ENCODE results near the gene ZNF497. TPM values are rescaled to one million over a fixed set of nuclear protein-coding genes. Genes with fewer than 3 reads are reported as not detected.

ZNF497 gene
- total and polyA plus RNA-seq, 10 donors: 0.44 to 3.0 (median 1.0) TPM

- Histone ChIP-seq H3K36me3 (peaks cover 0 to 1% (median 0%) of the 10 kb centered on the region in 6 donors), H3K9me3 (no peaks in the 10 kb centered on the region), H3K4me3 (no peak overlapping the region), H3K27ac (no peak overlapping the region), H3K4me1 (peaks cover under 1 to 7% (median 3%) of the 10 kb centered on the region in 6 donors), H3K27me3 (replicated peaks in 1 of 7) (no peaks in the 10 kb centered on the region)
- WGBS, 5 donors: 73 to 88% (median 75%) methylated on average over 4 of the region's 4 CpGs
- TF ChIP-seq POLR2A (IDR thresholded peaks at IDR 0.05) (no peak), POLR2AphosphoS5 (IDR thresholded peaks at IDR 0.05) (no peak)
- TF ChIP-seq, protein P1, sequence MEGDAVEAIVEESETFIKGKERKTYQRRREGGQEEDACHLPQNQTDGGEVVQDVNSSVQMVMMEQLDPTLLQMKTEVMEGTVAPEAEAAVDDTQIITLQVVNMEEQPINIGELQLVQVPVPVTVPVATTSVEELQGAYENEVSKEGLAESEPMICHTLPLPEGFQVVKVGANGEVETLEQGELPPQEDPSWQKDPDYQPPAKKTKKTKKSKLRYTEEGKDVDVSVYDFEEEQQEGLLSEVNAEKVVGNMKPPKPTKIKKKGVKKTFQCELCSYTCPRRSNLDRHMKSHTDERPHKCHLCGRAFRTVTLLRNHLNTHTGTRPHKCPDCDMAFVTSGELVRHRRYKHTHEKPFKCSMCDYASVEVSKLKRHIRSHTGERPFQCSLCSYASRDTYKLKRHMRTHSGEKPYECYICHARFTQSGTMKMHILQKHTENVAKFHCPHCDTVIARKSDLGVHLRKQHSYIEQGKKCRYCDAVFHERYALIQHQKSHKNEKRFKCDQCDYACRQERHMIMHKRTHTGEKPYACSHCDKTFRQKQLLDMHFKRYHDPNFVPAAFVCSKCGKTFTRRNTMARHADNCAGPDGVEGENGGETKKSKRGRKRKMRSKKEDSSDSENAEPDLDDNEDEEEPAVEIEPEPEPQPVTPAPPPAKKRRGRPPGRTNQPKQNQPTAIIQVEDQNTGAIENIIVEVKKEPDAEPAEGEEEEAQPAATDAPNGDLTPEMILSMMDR (IDR thresholded peaks at IDR 0.05 in 8 of 11, conservative IDR thresholded peaks at IDR 0.05 in 3 of 11): no peak
- DNase-seq: no peak
- intact Hi-C loops (cut with DNase I; ENCODE audit: low total_unique reads): no loop called here
Observed at GRCh38 chr19:58374200-58374599, 11.6 kb upstream of the ZNF497 start.

GRCh38 chr19:58372311-58373133 is 10.0 kb upstream of the ZNF497 start:
- no peak overlapping the region for H3K27ac ChIP-seq
- peak; percentile 52 for DNase-seq
- H3K9me3 ChIP-seq: no peaks in the 10 kb centered on the region
- TF ChIP-seq, protein P1 (IDR thresholded peaks at IDR 0.05 in 8 of 11, conservative IDR thresholded peaks at IDR 0.05 in 3 of 11): no peak
- TF ChIP-seq POLR2AphosphoS5 (IDR thresholded peaks at IDR 0.05) (no peak), POLR2A (IDR thresholded peaks at IDR 0.05) (no peak)
- WGBS, 5 donors: 73 to 82% (median 78%) methylated on average over 15 of the region's 15 CpGs
- intact Hi-C loops (cut with DNase I; ENCODE audit: low total_unique reads): no loop called here
- no peaks in the 10 kb centered on the region for H3K27me3 ChIP-seq (replicated peaks in 1 of 7)
- H3K4me1 ChIP-seq: no peaks in the 10 kb centered on the region
- peaks cover 0 to 17% (median 0%) of the 10 kb centered on the region in 6 donors for H3K36me3 ChIP-seq
- no peak overlapping the region for H3K4me3 ChIP-seq

GRCh38 chr19:58368561-58369360 is 6.2 kb upstream of the ZNF497 start:
- H3K9me3 ChIP-seq: no peaks in the 10 kb centered on the region
- H3K4me1 ChIP-seq: peaks cover 0 to 11% (median 7%) of the 10 kb centered on the region in 6 donors
- H3K4me3 ChIP-seq: no peak overlapping the region
- H3K36me3 ChIP-seq: peaks cover 0 to 18% (median 0%) of the 10 kb centered on the region in 6 donors
- H3K27ac ChIP-seq: no peak overlapping the region
- no peaks in the 10 kb centered on the region for H3K27me3 ChIP-seq (replicated peaks in 1 of 7)
- WGBS, 5 donors: 90 to 97% (median 93%) methylated on average over 26 to 68 of the region's 68 CpGs
- intact Hi-C loops (cut with DNase I; ENCODE audit: low total_unique reads): no loop called here
- TF ChIP-seq POLR2AphosphoS5 (IDR thresholded peaks at IDR 0.05): no peak
- TF ChIP-seq, protein P1 (IDR thresholded peaks at IDR 0.05 in 8 of 11, conservative IDR thresholded peaks at IDR 0.05 in 3 of 11): no peak
- TF ChIP-seq POLR2A (IDR thresholded peaks at IDR 0.05): no peak
- DNase-seq: peak; percentile 67
